DMS114 treated with DMSO at 0.1 percent for 48 hours (cell line): ENCODE data around the gene TSGA10.
A peak's percentile ranks its signal among the peaks of the same experiment; 100 is the strongest.
"Not testable (repeated sequence)": the region's sequence is repeated elsewhere in the genome, so short reads cannot be mapped to it uniquely, and the experiment has no call there.

Source experiments
- DNase-seq: peaks from one replicate; lab custom pipeline; 2025; ENCODE audit not compliant: unreplicated experiment; lab: John Stamatoyannopoulos, UW

Gene TSGA10

GRCh38 chr2:99153921-99154604, 679 bp downstream of the TSGA10 start:
- DNase-seq = no peak

GRCh38 chr2:99152199-99152895, 2.4 kb downstream of the TSGA10 start:
- DNase-seq = no peak

DNA sequence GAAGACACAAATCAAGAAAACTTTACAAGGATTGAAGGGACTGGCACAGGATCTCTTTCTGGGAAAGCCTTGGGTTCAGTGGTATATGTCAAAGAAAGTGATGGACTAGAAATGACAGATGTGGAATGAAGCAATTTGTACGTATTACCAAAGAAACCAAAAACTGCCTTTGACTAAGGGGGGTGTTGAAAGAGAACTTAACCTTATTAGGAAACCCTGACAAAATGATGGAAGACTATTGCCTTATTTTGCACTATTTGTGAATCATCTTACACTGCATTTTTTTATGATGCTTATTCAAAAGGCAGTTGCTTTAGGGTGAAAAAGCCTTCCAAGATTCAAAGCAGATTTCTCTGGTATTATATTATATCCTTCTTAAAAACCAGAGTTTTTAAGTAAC, 4.0 kb downstream of the TSGA10 start:
- DNase-seq = no peak

- DNase-seq = peak; percentile 91
These were observed 13.3 kb downstream of the TSGA10 start, which contains the start of gene C2orf15 for GRCh38 chr2:99141110-99142108. Gene C2orf15 (plus strand): TSS chr2:99141707. CDS start chr2:99150559, 8,852 bp downstream.

DNA sequence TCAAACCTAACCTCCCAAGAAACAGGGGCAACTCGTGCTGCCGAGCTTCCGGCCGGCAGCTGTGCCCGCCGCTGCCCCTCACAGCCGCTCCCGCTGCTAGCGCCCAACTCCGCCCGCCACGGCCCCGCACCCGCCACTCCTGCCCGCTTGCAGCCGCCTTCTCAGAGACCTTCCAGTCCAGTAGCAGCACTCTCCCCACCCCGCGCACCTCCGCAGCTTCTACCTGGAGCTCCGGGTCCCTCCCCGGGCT, 14.0 kb downstream of the TSGA10 start:
- DNase-seq = no peak

DNA sequence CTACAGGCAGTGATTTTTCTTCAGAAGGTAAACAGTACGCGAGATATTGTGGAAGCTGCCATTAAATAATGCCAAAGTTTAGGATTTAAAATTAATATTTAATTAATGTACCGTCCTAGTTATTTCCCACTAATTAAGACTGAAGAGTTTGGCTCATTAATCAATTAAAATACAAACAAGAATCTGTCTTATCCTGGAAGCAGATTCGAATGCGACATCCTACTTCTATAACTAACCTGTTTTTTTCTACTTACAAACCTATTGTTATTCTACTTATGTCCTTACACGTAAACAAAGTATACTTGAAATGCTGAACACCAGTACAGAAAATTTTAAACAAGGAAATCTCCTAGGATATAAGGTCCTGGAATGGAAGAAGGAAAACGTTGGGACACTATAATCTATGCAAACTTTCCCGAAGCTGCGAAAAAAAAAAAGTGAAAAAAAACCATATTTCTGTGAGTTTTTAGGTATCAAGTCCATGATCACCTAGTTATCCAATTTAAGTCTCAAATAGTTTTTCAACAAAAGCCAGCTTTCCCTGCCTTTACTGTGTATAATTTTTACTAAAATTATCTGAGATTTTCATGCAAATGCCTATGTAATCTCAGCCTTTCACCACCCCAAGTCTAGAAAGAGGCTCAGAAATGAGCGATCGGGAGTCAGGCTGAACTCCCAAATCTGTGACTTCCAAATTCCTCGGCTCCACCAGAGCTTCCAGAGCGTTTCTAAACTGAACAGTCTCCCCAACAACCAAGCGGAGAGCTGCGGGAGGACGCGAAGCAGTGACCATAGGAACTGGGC, 14.5 kb downstream of the TSGA10 start:
- DNase-seq = peak; percentile 75

DNA sequence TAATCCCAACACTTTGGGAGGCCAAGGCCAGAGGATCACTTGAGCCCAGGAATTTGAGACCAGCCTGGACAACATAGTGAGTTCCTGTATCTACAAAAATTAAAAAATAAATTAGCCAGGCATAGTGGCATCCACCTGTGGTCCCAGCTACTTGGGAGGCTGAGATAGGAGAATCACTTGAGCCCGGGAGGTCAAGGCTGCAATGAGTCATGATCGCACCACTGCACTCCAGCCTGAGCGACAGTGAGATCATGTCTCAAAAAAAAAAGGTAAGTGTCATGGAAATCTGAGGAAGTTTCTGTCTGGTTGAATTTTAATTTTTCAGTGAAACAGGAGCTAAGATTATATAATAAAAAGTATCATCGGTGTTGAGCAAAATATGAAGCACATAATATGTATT, 15.7 kb downstream of the TSGA10 start:
- DNase-seq = no peak

DNA sequence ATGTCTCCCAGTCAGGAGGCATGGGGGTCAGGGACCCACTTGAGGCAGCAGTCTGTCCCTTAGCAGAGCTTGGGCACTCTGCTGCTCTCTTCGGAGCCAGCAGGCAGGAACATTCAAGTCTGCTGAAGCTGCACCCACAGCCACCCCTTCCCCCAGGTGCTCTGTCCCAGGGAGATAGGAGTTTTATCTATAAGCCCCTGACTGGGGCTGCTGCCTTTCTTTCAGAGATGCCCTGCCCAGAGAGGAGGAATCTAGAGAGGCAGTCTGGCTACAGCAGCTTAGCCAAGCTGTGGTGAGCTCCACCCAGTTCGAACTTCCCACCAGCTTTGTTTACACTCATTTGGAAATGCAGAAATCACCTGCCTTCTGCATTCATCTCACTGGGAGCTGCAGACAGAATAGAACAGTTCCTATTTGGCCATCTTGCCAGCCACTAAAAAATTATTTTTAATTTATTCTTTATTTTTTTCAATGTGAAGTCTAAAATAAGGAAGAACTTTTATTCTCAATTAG, 19.6 kb downstream of the TSGA10 start:
- DNase-seq = not testable (repeated sequence)

DNA sequence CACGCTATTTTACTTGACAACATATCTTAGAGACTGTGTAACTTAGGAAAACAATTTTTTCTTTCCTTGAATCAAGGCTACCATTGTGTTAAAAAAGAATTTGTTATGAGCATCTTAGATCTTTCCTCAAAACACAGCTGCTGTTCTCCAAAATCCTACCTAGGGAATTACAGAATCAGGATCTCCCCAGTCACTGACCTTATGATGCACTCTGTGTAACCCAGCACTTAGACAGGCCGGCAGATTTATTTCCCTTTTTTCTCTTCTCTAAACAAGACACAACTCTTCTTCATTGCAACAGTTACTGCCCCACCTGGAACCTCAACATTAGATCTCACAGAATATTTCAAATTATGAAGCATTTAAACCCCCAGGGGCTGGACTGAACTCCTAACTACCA, 26.8 kb downstream of the TSGA10 start:
- DNase-seq = no peak

GRCh38 chr2:99112617-99113016, 42.1 kb downstream of the TSGA10 start:
- DNase-seq = no peak

- no peak for DNase-seq
These were observed 42.8 kb downstream of the TSGA10 start for GRCh38 chr2:99111945-99112344.

DNA sequence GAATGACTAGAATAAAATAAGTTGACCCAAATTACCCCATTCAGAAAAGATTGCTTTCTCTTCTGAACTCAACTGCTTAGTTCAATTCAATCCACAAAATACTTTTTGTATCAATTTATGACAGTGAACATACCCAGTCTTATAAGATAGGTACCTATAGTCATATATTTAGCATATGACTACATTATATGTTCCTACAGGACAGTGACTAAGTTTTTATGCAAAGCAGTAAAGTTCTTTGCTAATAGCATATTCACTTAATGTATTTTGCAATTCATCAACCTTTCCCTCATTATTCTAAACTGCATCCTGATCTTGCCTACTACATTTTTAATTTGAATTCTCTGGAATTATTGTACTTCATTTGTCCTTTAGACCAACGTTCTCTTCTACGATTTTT, 43.5 kb downstream of the TSGA10 start:
- no peak for DNase-seq

- no peak for DNase-seq
These were observed 47.8 kb downstream of the TSGA10 start for GRCh38 chr2:99106913-99107312.

DNA sequence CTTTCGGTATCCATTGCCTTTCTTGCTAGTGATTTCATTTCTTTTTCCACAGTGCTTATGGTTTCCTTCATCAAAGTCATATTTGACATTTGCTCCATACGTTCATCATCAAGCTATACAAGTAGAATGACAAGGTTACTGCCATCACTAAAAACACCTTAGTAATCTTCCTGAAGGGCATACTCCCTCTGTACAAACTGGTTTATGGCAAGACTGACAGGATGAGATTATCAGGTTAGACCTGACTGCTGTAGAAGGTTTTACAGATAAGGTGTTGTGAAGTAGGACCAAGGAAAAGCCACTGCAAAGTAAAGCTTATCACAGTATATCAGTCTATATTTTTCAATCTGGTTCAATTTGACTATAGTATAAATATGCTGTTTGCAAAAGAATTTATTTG, 50.7 kb downstream of the TSGA10 start:
- no peak for DNase-seq

DNA sequence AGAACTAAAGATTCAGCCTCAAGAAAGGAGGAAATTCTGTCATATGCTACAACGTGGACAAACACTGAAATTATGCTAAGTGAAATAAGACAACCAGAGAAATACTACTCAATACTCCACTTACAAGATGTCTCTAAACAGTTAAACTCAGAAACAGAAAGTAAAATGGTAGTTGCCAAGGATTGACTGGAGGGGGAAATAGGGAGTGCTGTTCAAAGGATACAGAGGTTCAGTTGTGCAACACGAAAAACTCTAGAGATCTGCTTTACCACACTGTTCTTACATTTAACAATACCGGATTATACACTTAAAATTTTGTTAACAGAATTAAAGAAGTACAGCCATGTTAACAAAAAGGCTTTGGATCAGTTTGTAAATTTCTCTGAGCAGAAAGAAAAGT, 53.0 kb downstream of the TSGA10 start:
- DNase-seq = no peak

GRCh38 chr2:99096728-99097127, 58.0 kb downstream of the TSGA10 start:
- no peak for DNase-seq

- no peak for DNase-seq
These were observed 66.7 kb downstream of the TSGA10 start for GRCh38 chr2:99088017-99088416.

DNA sequence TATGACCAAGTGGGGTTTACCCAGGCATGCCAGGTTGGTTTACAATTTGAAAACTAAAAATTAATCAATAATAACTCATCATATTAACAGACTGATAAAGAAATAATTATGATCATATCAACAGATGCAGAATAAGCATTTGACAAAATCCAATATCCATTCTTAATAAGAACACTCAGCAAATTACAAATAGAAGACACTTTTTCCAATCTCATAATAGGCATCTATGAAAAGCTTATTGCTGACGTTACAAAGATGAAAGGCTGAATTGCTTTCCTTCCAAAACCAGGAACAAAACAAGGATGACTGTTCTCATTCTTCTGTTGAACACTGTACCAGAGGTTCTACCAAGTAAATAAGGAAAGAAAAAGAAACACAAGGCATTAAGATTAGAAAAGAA, 68.4 kb downstream of the TSGA10 start:
- no peak for DNase-seq

DNA sequence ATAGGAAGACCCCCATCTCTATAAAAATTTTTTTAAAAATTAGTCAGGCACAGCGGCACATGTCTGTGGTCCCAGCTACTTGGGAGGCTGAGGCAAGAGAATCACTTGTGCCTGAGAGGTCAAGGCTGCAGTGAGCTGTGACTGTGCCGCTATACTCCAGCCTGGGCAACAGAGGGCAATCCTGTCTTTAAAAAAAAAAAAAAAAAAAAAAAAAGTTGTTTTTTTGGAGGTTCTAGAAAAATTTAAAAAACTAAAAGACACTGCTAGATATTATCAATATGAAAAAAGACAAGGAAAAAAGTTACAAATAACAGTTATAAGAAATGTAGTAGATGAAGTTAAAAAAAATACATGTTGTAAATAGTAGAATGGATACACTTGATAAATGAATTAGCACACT, 69.3 kb downstream of the TSGA10 start:
- peak; percentile 13 for DNase-seq

DNA sequence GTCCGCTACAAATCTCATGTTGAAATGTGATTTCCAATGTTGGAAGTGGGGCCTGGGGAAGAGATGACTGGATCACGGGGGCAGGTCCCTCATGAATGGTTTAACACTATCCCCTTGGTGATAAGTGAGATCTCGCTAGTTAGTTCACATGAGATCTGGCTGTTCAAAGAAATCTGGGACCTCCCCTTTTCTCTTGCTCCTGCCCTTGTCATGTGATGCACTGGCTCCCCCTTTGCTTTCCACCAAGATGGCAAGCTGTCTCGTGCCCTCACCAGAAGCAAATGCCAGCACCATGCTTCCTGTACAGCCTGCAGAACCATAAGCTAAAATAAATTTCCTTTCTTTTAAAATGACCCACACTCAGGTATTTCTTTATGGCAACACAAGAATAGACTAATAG, 70.5 kb downstream of the TSGA10 start:
- DNase-seq = no peak

DNA sequence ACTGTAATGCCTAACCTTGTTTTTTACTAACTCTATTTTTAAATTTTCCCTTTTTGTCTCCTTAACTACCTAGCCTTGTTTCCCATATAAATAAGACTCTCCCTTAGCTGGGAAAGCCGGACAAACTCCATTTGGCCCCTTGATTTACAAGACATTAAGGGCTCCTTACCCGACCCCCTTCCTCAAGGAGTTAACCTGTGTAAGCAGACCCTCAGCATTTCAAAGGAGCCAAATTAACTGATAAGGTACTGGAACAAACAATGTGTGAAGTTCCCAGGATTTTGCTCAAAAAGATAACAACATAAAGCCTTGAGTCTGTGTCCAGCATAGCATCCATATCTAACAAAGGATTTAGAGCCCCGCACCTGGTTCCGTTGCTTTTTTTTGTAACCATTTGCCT, 72.9 kb downstream of the TSGA10 start:
- DNase-seq = no peak
